Omental fat pad (tissue), 4 donors: ENCODE results near the gene TGFB1. TPM values are rescaled to one million over a fixed set of nuclear protein-coding genes. Genes with fewer than 3 reads are reported as not detected.
A peak's percentile ranks its signal among the peaks of the same experiment; 100 is the strongest.

Experiments used
- ATAC-seq: fragments of 150-250 bp; one replicate; pipeline ENCODE4 v1.9.1; 2016; ENCODE audit warnings: mild to moderate bottlenecking, moderate library complexity; ENCODE audit not compliant: low FRiP score
- DNase-seq: peaks from one replicate; pipeline ENCODE4 v3.0.0-alpha.2; 2019; ENCODE audit warnings: low spot score
- total RNA-seq, 4 donors: library from RNA; depleted of rRNA; stranded (reverse); fragments of >200 nt; gene quantifications; one replicate each; pipeline ENCODE4 v1.1.0, GENCODE V29; 2016
- TF ChIP-seq, protein P1 (sequence below), 3 donors: fragments of 450-650 bp; IDR thresholded peaks; one replicate each; pipeline ENCODE4 v1.5.1; 2016 to 2017; ENCODE audit warnings: antibody characterized with exemption in 3 of 3, mild to moderate bottlenecking in 3 of 3, moderate library complexity in 2 of 3

Gene TGFB1
- total RNA-seq, 4 donors from 2014 or later: 17.6 to 43.0 (median 25.2) TPM

DNA sequence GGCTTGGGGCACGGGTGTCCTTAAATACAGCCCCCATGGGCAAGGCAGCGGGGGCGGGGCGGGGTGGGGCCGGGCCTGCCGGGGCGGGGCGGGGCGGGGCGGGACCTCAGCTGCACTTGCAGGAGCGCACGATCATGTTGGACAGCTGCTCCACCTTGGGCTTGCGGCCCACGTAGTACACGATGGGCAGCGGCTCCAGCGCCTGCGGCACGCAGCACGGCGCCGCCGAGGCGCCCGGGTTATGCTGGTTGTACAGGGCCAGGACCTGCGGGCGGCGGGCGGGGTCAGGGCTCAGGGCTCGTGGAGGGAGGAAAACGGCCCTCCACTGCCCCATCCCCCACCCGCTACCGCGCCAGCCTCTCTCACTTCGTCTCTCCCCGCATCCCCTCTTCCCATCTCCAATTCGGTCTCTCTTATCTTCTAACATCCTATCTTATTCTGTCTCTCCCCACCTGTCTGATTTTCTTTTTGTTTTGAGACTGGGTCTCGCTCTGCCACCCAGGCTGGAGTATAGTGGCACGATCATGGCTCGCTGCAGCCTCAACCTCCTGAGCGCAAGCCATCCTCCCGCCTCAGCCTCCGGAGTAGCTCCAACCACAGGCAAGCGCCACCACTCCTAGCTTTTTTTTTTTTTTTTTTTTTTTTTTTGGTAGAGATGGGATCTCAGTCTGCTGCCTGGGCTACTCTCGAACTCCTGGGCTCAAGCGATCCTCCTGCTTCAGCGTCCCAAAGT, 22.6 kb downstream of the TGFB1 start:
- DNase-seq: no peak
- TF ChIP-seq, protein P1, sequence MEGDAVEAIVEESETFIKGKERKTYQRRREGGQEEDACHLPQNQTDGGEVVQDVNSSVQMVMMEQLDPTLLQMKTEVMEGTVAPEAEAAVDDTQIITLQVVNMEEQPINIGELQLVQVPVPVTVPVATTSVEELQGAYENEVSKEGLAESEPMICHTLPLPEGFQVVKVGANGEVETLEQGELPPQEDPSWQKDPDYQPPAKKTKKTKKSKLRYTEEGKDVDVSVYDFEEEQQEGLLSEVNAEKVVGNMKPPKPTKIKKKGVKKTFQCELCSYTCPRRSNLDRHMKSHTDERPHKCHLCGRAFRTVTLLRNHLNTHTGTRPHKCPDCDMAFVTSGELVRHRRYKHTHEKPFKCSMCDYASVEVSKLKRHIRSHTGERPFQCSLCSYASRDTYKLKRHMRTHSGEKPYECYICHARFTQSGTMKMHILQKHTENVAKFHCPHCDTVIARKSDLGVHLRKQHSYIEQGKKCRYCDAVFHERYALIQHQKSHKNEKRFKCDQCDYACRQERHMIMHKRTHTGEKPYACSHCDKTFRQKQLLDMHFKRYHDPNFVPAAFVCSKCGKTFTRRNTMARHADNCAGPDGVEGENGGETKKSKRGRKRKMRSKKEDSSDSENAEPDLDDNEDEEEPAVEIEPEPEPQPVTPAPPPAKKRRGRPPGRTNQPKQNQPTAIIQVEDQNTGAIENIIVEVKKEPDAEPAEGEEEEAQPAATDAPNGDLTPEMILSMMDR (IDR thresholded peaks at IDR 0.05): no peak
- ATAC-seq: no peak

DNA sequence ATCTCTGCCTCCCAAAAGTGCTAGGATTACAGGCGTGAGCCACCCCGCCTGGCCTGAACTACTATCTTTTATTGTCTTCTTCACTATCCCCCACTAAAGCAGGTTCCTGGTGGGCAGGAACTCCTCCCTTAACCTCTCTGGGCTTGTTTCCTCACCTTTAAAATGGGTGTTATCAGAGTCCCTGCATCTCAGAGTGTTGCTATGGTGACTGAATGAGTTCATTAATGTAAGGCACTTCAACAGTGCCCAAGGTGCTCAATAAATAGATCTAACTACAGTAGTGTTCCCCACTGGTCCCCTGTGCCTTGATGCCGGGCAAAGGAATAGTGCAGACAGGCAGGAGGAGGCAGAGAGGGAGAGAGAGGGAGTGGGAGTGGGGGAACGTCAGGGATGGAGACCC, 23.2 kb downstream of the TGFB1 start:
- ATAC-seq (no peak), DNase-seq (no peak)
- TF ChIP-seq, protein P1 (IDR thresholded peaks at IDR 0.05): no peak

GRCh38 chr19:41328842-41329225, 24.9 kb downstream of the TGFB1 start:
- TF ChIP-seq, protein P1 (IDR thresholded peaks at IDR 0.05): no peak
- DNase-seq (no peak), ATAC-seq (no peak)

DNA sequence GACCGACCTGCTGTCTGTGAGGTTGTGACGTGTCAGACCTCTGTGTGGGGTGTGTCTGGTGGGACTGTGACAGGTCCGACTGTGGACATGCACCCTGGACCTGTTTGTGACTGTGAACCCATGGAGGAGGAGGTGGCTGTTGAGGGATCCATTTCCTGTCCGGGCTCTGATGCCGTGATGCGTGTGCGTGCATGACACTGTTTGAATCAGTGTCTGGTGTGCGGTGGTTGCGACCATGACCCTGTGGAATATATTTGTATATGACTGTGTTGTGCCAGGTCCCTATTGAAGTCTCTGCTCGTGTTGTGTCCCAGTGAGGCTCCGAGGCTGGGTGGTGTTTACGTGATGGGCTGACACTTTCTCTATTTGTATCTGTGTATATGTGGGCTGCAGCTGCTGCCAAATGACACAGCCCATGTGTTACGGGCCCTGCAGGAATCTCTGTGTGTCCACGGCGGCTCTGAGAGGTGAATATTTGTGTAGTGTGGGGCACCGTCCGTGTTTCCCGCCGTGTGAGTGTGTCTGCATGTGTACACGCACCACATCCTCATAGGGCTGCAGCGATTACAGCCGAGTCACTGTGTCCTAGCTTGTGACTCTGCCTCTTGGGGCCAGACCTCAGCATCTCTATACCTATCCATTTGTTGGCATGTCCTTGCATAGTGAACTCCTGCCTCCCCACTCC, 25.4 kb downstream of the TGFB1 start:
- TF ChIP-seq, protein P1 (IDR thresholded peaks at IDR 0.05): no peak
- ATAC-seq (no peak), DNase-seq (no peak)

GRCh38 chr19:41327576-41328156, 26.1 kb downstream of the TGFB1 start:
- ATAC-seq (peak; percentile 41), DNase-seq (peak; percentile 55)
- TF ChIP-seq, protein P1 (IDR thresholded peaks at IDR 0.05): no peak

DNA sequence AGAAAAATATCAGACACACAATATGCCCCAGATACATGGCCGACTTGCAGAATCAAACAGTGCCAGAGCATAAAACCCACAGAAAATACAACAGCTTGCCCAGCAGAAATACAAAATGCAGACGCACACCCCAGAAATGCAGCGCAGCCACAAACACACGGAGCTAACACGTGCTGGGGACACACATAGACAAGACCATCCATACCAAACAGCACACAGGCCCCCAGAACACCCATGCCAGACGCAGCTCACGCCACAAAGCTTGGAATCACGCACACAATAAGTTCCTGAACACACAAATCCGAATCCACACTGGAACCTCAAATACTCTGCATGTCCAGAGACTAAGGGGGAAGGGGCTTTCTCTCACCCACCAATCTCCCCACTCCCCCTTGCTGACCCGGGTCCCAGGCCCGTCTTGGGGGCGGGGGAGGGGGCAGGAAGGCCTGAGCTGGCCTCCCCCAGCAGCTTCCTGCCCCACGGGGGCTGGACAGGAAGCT, 26.6 kb downstream of the TGFB1 start:
- TF ChIP-seq, protein P1 (IDR thresholded peaks at IDR 0.05): no peak
- ATAC-seq (no peak), DNase-seq (no peak)
